HepG2 (cell line): ENCODE measurements around the gene C4B. TPM values are rescaled to one million over a fixed set of nuclear protein-coding genes. Genes with fewer than 3 reads are reported as not detected.

Experiments used
- CENPT ChIP-seq: sonication (generic); formaldehyde crosslinking; IDR thresholded peaks from 2 replicates; pipeline ENCODE4 v1.8.0; 2022; ENCODE audit warnings: low read depth, mild to moderate bottlenecking, moderate library complexity, missing genetic modification reagents
- CHD2 ChIP-seq: IDR thresholded peaks from 2 replicates; pipeline ENCODE4 v1.6.1; 2011; ENCODE audit warnings: low read depth, low read length, improper control_type of control experiment
- ESRRA ChIP-seq: sonication (generic); formaldehyde crosslinking; IDR thresholded peaks from 2 replicates; pipeline ENCODE4 v1.5.1; 2020; ENCODE audit warnings: mild to moderate bottlenecking, low read depth, missing genetic modification reagents
- ETV5 ChIP-seq: IDR thresholded peaks from 2 replicates; pipeline ENCODE4 v1.6.1; 2018; ENCODE audit warnings: missing biosample characterization, missing genetic modification reagents, inconsistent platforms, borderline replicate concordance
- FOXP1 ChIP-seq, 2 experiments: fragments of 450-650 bp in 1 of 2; IDR thresholded peaks; 2 replicates each; pipeline ENCODE4 v1.6.1; 2017 to 2018; ENCODE audit warnings: antibody characterized with exemption in 1 of 2
- ISL2 ChIP-seq: sonication (generic); formaldehyde crosslinking; IDR thresholded peaks from 2 replicates; pipeline ENCODE4 v1.5.0; 2020; ENCODE audit warnings: missing genetic modification reagents
- KMT2B ChIP-seq: IDR thresholded peaks from 2 replicates; pipeline ENCODE4 v1.6.1; 2016; ENCODE audit warnings: missing genetic modification reagents, missing compliant biosample characterization
- NR0B2 ChIP-seq: sonication (generic); formaldehyde crosslinking; IDR thresholded peaks from 2 replicates; pipeline ENCODE4 v1.4.0; 2020; ENCODE audit warnings: mild to moderate bottlenecking, missing genetic modification reagents
- POLR2G ChIP-seq: fragments of 200-400 bp; formaldehyde crosslinking; IDR thresholded peaks from 2 replicates; pipeline ENCODE4 v1.6.1; 2018; ENCODE audit warnings: mild to moderate bottlenecking, low read depth, low read length, moderate library complexity
- SUZ12 ChIP-seq: fragments of 150-350 bp; IDR thresholded peaks from 2 replicates; pipeline ENCODE4 v1.6.1; 2014; ENCODE audit warnings: low read depth, low read length
- ZBTB7B ChIP-seq: sonication (generic); formaldehyde crosslinking; IDR thresholded peaks from 2 replicates; pipeline ENCODE4 v1.4.0; 2020; ENCODE audit warnings: missing genetic modification reagents
- ZFY ChIP-seq: sonication (generic); formaldehyde crosslinking; IDR thresholded peaks from 2 replicates; pipeline ENCODE4 v1.4.0; 2020; ENCODE audit warnings: missing genetic modification reagents
- ZMAT3 ChIP-seq: sonication (generic); formaldehyde crosslinking; conservative IDR thresholded peaks from 2 replicates; pipeline ENCODE4 v1.7.0; 2021; ENCODE audit warnings: missing genetic modification reagents
- ZNF124 ChIP-seq: sonication (generic); formaldehyde crosslinking; IDR thresholded peaks from 2 replicates; pipeline ENCODE4 v1.4.0; 2020; ENCODE audit warnings: missing genetic modification reagents
- ZNF17 ChIP-seq: sonication (generic); formaldehyde crosslinking; IDR thresholded peaks from 2 replicates; pipeline ENCODE4 v1.5.0; 2020; ENCODE audit warnings: mild to moderate bottlenecking, missing genetic modification reagents
- ZNF256 ChIP-seq: sonication (generic); formaldehyde crosslinking; conservative IDR thresholded peaks from 2 replicates; pipeline ENCODE4 v1.4.0; 2020; ENCODE audit warnings: missing genetic modification reagents
- ZNF263 ChIP-seq: sonication (generic); formaldehyde crosslinking; IDR thresholded peaks from 2 replicates; pipeline ENCODE4 v1.4.0; 2020; ENCODE audit warnings: missing genetic modification reagents
- ZNF383 ChIP-seq: sonication (generic); formaldehyde crosslinking; IDR thresholded peaks from 2 replicates; pipeline ENCODE4 v1.4.0; 2020; ENCODE audit warnings: missing genetic modification reagents, mild to moderate bottlenecking, borderline replicate concordance
- ZNF564 ChIP-seq: sonication (generic); formaldehyde crosslinking; IDR thresholded peaks from 2 replicates; pipeline ENCODE4 v1.8.1; 2023; ENCODE audit warnings: mild to moderate bottlenecking, missing genetic modification reagents
- ZNF619 ChIP-seq: sonication (generic); formaldehyde crosslinking; IDR thresholded peaks from 2 replicates; pipeline ENCODE4 v1.4.0; 2020; ENCODE audit warnings: mild to moderate bottlenecking, missing genetic modification reagents
- ZNF781 ChIP-seq: sonication (generic); formaldehyde crosslinking; IDR thresholded peaks from 2 replicates; pipeline ENCODE4 v1.5.1; 2020; ENCODE audit warnings: borderline replicate concordance, mild to moderate bottlenecking, missing genetic modification reagents; ENCODE audit errors: not compliant biosample characterization
- ZNF782 ChIP-seq: sonication (generic); formaldehyde crosslinking; IDR thresholded peaks from 2 replicates; pipeline ENCODE4 v1.4.0; 2020; ENCODE audit warnings: missing genetic modification reagents, mild to moderate bottlenecking, borderline replicate concordance
- ZSCAN9 ChIP-seq: IDR thresholded peaks from 2 replicates; pipeline ENCODE4 v1.6.1; 2016; ENCODE audit warnings: borderline replicate concordance
- polyA plus RNA-seq, 8 experiments: library from polyadenylated mRNA; depleted of rRNA in 3 of 8; stranded (reverse) in 7 of 8; unstranded in 1 of 8; fragments of >200 nt; fragmentation: Illumina TruSeq in 4 of 8; extraction: Trizol in 4 of 8; gene quantifications; 2 replicates each; pipeline versions ENCODE4 v1.2.1 to v1.2.3, GENCODE V29; 2011 to 2016; ENCODE audit warnings: low read depth in 4 of 8, missing spikeins in 1 of 8, mixed read lengths in 1 of 8; ENCODE audit not compliant: insufficient read depth in 1 of 8
- total RNA-seq, 5 experiments: library from RNA; depleted of rRNA; stranded (reverse); fragments of >200 nt; fragmentation: Illumina TruSeq; extraction: Trizol; gene quantifications; 2 replicates each; pipeline ENCODE4 v1.2.3, GENCODE V29; 2016; ENCODE audit warnings: low read depth in 1 of 5
- TF ChIP-seq, protein P1 (sequence below): sonication (generic); formaldehyde crosslinking; IDR thresholded peaks from 2 replicates; pipeline ENCODE4 v1.5.0; 2020; ENCODE audit warnings: mild to moderate bottlenecking, low read depth, missing genetic modification reagents, borderline replicate concordance
- TF ChIP-seq, protein P2 (sequence below): IDR thresholded peaks from 2 replicates; pipeline ENCODE4 v1.6.1; 2018; ENCODE audit warnings: missing genetic modification reagents

Gene C4B
- total and polyA plus RNA-seq, 2 of the 13 experiments (the other 11 are each of a cell fraction or from before 2014, with no cell fraction given): 167 to 538 TPM

GRCh38 chr6:32047855-32048766 lies 33.5 kb downstream of the C4B start (continued):
- TF ChIP-seq ZMAT3 (peak; percentile 85; the same call in 1 of the 2 replicates), ZNF782 (CRISPR knock-in tag) (peak; percentile 75; the same call in 1 of the 2 replicates), KMT2B (peak; percentile 40; the same call in 1 of the 2 replicates), ZNF781 (CRISPR knock-in tag) (peak; percentile 94), SUZ12 (no peak), ZBTB7B (CRISPR knock-in tag) (peak; percentile 84), ZNF256 (CRISPR knock-in tag) (peak; percentile 76; the same call in 1 of the 2 replicates), ISL2 (CRISPR knock-in tag) (peak; percentile 74), ZSCAN9 (CRISPR knock-in tag) (peak; percentile 87; the same call in 1 of the 2 replicates), ZNF619 (CRISPR knock-in tag) (no peak; the same call in 1 of the 2 replicates), ZNF564 (no peak), ESRRA (CRISPR knock-in tag) (peak; percentile 54; the same call in 1 of the 2 replicates), CENPT (CRISPR knock-in tag) (no peak), ZNF17 (CRISPR knock-in tag) (no peak), ZFY (peak; percentile 94), POLR2G (peak; percentile 90), ZNF383 (peak; percentile 71; the same call in 1 of the 2 replicates), ZNF124 (peak; percentile 90), FOXP1 (IDR thresholded peaks at IDR 0.05) (no peak), FOXP1 (CRISPR knock-in tag; IDR thresholded peaks at IDR 0.05) (no peak), ETV5 (CRISPR knock-in tag) (peak; percentile 68), ZNF263 (CRISPR knock-in tag) (peak; percentile 63; the same call in 1 of the 2 replicates), NR0B2 (CRISPR knock-in tag) (peak; percentile 22; the same call in 1 of the 2 replicates), CHD2 (peak; percentile 51; the same call in 1 of the 2 replicates)
- TF ChIP-seq, protein P1, sequence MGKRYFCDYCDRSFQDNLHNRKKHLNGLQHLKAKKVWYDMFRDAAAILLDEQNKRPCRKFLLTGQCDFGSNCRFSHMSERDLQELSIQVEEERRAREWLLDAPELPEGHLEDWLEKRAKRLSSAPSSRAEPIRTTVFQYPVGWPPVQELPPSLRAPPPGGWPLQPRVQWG (CRISPR knock-in tag): no peak
- TF ChIP-seq, protein P2, sequence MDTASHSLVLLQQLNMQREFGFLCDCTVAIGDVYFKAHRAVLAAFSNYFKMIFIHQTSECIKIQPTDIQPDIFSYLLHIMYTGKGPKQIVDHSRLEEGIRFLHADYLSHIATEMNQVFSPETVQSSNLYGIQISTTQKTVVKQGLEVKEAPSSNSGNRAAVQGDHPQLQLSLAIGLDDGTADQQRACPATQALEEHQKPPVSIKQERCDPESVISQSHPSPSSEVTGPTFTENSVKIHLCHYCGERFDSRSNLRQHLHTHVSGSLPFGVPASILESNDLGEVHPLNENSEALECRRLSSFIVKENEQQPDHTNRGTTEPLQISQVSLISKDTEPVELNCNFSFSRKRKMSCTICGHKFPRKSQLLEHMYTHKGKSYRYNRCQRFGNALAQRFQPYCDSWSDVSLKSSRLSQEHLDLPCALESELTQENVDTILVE: peak; percentile 86; the same call in 1 of the 2 replicates
